ENCODE measurements around the gene ANKRD55. TPM values are rescaled to one million over a fixed set of nuclear protein-coding genes. Genes with fewer than 3 reads are reported as not detected.

ANKRD55 gene
- total RNA-seq, 1 experiment from 2014 or later, result not detected

DNA sequence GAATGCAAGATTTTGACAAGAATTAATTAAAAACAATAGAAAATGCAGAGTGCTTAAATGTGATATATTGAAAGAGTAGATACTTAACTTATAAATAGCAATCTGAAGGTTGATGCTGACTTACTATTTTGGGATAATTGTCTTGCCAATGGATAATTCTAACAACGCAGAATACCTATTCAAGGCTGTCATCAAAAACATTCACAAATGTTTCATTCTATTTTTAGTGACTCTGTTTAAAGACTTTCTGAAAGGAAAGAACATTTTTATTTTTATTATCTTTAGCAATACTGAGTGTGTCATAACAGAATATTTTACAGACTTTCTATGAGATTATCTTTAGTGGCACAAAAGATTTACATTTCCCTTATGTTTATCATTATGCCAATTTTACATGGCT is 38.1 kb downstream of the ANKRD55 start:
- Histone ChIP-seq H4K20me1 (ENCODE audit: insufficient read depth, low read depth, low read length) (no peaks in the 10 kb centered on the region), H3K79me2 (ENCODE audit: low read length) (no peaks in the 10 kb centered on the region), H3K27ac (ENCODE audit: low read length) (no peak overlapping the region), H2AFZ (ENCODE audit: low read length) (no peak overlapping the region), H3K9ac (ENCODE audit: low read length) (no peak overlapping the region), H3K36me3 (ENCODE audit: insufficient read depth, low read length) (no peaks in the 10 kb centered on the region), H3K9me2 (replicated peaks; ENCODE audit: insufficient read depth, low read length) (no peaks in the 10 kb centered on the region), H3K27me3 (ENCODE audit: low read length) (no peaks in the 10 kb centered on the region), H3K4me1 (ENCODE audit: low read length) (peaks cover 6% of the 10 kb centered on the region), H3K4me3 (ENCODE audit: low read length) (no peak overlapping the region), H3K4me2 (ENCODE audit: low read depth, low read length, poor library complexity, severe bottlenecking) (no peak overlapping the region), H3K9me3 (ENCODE audit: low read length) (no peaks in the 10 kb centered on the region)
- no peak for DNase-seq

GRCh38 chr5:56192246-56192645 is 40.9 kb downstream of the ANKRD55 start:
- Histone ChIP-seq H3K9me3 (ENCODE audit: low read length) (no peaks in the 10 kb centered on the region), H3K4me2 (ENCODE audit: low read depth, low read length, poor library complexity, severe bottlenecking) (no peak overlapping the region), H3K27me3 (ENCODE audit: low read length) (no peaks in the 10 kb centered on the region), H4K20me1 (ENCODE audit: insufficient read depth, low read depth, low read length) (no peaks in the 10 kb centered on the region), H3K36me3 (ENCODE audit: insufficient read depth, low read length) (no peaks in the 10 kb centered on the region), H3K9me2 (replicated peaks; ENCODE audit: insufficient read depth, low read length) (no peaks in the 10 kb centered on the region), H3K4me3 (ENCODE audit: low read length) (no peak overlapping the region), H2AFZ (ENCODE audit: low read length) (no peak overlapping the region), H3K9ac (ENCODE audit: low read length) (no peak overlapping the region), H3K79me2 (ENCODE audit: low read length) (no peaks in the 10 kb centered on the region), H3K27ac (ENCODE audit: low read length) (no peak overlapping the region), H3K4me1 (ENCODE audit: low read length) (peaks cover 6% of the 10 kb centered on the region)
- no peak for DNase-seq

DNA sequence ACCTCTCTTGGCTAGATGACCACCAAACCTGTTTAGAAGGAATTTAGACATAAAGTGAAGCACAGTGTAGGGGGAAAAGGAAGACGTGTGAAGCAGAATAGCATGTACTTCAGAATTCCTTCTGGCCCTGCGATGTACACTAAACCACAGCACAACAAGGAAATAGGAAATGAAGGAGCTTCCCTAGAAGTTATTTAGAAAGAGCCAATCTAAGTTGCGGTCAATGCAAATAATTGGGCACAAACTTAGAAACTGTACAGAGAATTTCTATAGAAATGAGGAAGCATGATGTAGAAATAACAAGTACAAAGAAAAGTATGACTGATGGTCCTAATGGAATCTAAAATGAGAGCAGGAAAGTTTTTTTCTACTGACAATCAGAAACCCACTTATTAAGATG is 41.5 kb downstream of the ANKRD55 start:
- H2AFZ ChIP-seq (ENCODE audit: low read length), result no peak overlapping the region
- no peaks in the 10 kb centered on the region for H3K27me3 ChIP-seq (ENCODE audit: low read length)
- no peaks in the 10 kb centered on the region for H3K9me2 ChIP-seq (replicated peaks; ENCODE audit: insufficient read depth, low read length)
- no peaks in the 10 kb centered on the region for H4K20me1 ChIP-seq (ENCODE audit: insufficient read depth, low read depth, low read length)
- H3K4me2 ChIP-seq (ENCODE audit: low read depth, low read length, poor library complexity, severe bottlenecking), result no peak overlapping the region
- no peaks in the 10 kb centered on the region for H3K9me3 ChIP-seq (ENCODE audit: low read length)
- H3K4me1 ChIP-seq (ENCODE audit: low read length), result peaks cover 6% of the 10 kb centered on the region
- H3K36me3 ChIP-seq (ENCODE audit: insufficient read depth, low read length), result no peaks in the 10 kb centered on the region
- H3K79me2 ChIP-seq (ENCODE audit: low read length), result no peaks in the 10 kb centered on the region
- H3K27ac ChIP-seq (ENCODE audit: low read length), result no peak overlapping the region
- H3K4me3 ChIP-seq (ENCODE audit: low read length), result no peak overlapping the region
- DNase-seq, result no peak
- H3K9ac ChIP-seq (ENCODE audit: low read length), result no peak overlapping the region

DNA sequence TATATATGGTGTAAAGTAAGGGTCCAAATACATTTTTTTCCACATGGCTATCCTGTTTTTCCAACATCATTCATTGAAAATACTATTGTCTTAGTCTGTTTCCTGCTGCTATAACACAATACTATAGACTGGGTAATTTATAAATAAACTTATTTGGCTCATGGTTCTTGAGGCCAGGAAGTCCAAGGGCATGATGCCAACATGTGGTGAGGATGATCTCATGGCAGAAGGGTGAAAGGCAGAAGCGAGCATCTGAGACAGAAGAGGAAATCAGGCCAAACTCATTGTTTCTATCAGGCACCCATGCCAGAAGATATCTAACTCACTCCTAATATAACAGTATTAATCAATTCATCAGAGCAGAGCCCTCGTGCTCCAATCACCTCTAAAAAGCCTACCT is 42.6 kb downstream of the ANKRD55 start:
- no peak overlapping the region for H2AFZ ChIP-seq (ENCODE audit: low read length)
- H3K79me2 ChIP-seq (ENCODE audit: low read length), result no peaks in the 10 kb centered on the region
- H3K9me2 ChIP-seq (replicated peaks; ENCODE audit: insufficient read depth, low read length), result no peaks in the 10 kb centered on the region
- DNase-seq, result no peak
- H3K4me1 ChIP-seq (ENCODE audit: low read length), result peaks cover 6% of the 10 kb centered on the region
- H4K20me1 ChIP-seq (ENCODE audit: insufficient read depth, low read depth, low read length), result no peaks in the 10 kb centered on the region
- H3K36me3 ChIP-seq (ENCODE audit: insufficient read depth, low read length), result no peaks in the 10 kb centered on the region
- H3K4me3 ChIP-seq (ENCODE audit: low read length), result no peak overlapping the region
- H3K27ac ChIP-seq (ENCODE audit: low read length), result no peak overlapping the region
- H3K4me2 ChIP-seq (ENCODE audit: low read depth, low read length, poor library complexity, severe bottlenecking), result no peak overlapping the region
- no peaks in the 10 kb centered on the region for H3K9me3 ChIP-seq (ENCODE audit: low read length)
- H3K9ac ChIP-seq (ENCODE audit: low read length), result no peak overlapping the region
- no peaks in the 10 kb centered on the region for H3K27me3 ChIP-seq (ENCODE audit: low read length)

DNA sequence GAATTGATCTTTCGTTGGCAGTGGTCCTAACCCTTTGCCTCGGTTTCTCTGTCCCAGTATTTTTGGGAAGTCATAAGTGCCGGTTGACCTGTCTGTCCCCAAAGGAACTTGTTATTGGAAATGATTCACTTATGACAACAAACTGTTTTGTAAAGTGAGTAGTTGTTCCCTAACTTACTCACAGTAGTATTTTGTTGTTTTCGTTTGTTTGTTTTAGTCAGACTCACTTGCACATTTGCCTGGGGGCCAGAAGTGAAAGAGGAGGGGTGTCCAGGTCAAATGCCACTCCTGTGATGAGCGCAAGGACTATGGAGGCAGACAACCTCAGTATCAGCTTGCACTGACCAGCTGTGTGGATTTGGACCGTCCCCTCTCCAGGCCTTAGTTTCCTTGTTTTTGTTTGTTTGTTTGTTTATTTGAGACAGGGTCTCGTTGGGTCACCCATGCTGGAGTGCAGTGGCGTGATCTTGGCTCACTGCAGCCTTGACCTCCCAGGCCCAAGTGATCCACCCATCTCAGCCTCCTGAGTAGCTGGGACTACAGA is 47.3 kb downstream of the ANKRD55 start:
- no peaks in the 10 kb centered on the region for H4K20me1 ChIP-seq (ENCODE audit: insufficient read depth, low read depth, low read length)
- no peaks in the 10 kb centered on the region for H3K4me1 ChIP-seq (ENCODE audit: low read length)
- no peaks in the 10 kb centered on the region for H3K79me2 ChIP-seq (ENCODE audit: low read length)
- H3K36me3 ChIP-seq (ENCODE audit: insufficient read depth, low read length), result no peaks in the 10 kb centered on the region
- no peak overlapping the region for H2AFZ ChIP-seq (ENCODE audit: low read length)
- no peak for DNase-seq
- H3K9ac ChIP-seq (ENCODE audit: low read length), result no peak overlapping the region
- no peaks in the 10 kb centered on the region for H3K27me3 ChIP-seq (ENCODE audit: low read length)
- H3K9me3 ChIP-seq (ENCODE audit: low read length), result no peaks in the 10 kb centered on the region
- H3K4me2 ChIP-seq (ENCODE audit: low read depth, low read length, poor library complexity, severe bottlenecking), result no peak overlapping the region
- H3K9me2 ChIP-seq (replicated peaks; ENCODE audit: insufficient read depth, low read length), result no peaks in the 10 kb centered on the region
- no peak overlapping the region for H3K4me3 ChIP-seq (ENCODE audit: low read length)
- no peak overlapping the region for H3K27ac ChIP-seq (ENCODE audit: low read length)

- no peaks in the 10 kb centered on the region for H3K27me3 ChIP-seq (ENCODE audit: low read length)
- H3K4me2 ChIP-seq (ENCODE audit: low read depth, low read length, poor library complexity, severe bottlenecking), result no peak overlapping the region
- H3K9me2 ChIP-seq (replicated peaks; ENCODE audit: insufficient read depth, low read length), result no peaks in the 10 kb centered on the region
- no peak overlapping the region for H3K4me3 ChIP-seq (ENCODE audit: low read length)
- H3K79me2 ChIP-seq (ENCODE audit: low read length), result no peaks in the 10 kb centered on the region
- DNase-seq, result no peak
- H3K27ac ChIP-seq (ENCODE audit: low read length), result no peak overlapping the region
- H3K4me1 ChIP-seq (ENCODE audit: low read length), result no peaks in the 10 kb centered on the region
- no peaks in the 10 kb centered on the region for H3K36me3 ChIP-seq (ENCODE audit: insufficient read depth, low read length)
- H3K9ac ChIP-seq (ENCODE audit: low read length), result no peak overlapping the region
- no peaks in the 10 kb centered on the region for H3K9me3 ChIP-seq (ENCODE audit: low read length)
- no peak overlapping the region for H2AFZ ChIP-seq (ENCODE audit: low read length)
- no peaks in the 10 kb centered on the region for H4K20me1 ChIP-seq (ENCODE audit: insufficient read depth, low read depth, low read length)
Measured at GRCh38 chr5:56183506-56183905, 49.6 kb downstream of the ANKRD55 start.

GRCh38 chr5:56179442-56179841 is 53.7 kb downstream of the ANKRD55 start:
- Histone ChIP-seq H3K4me1 (ENCODE audit: low read length) (no peaks in the 10 kb centered on the region), H3K27me3 (ENCODE audit: low read length) (no peaks in the 10 kb centered on the region), H3K79me2 (ENCODE audit: low read length) (no peaks in the 10 kb centered on the region), H3K9me3 (ENCODE audit: low read length) (no peaks in the 10 kb centered on the region), H4K20me1 (ENCODE audit: insufficient read depth, low read depth, low read length) (no peaks in the 10 kb centered on the region), H2AFZ (ENCODE audit: low read length) (no peak overlapping the region), H3K27ac (ENCODE audit: low read length) (no peak overlapping the region), H3K9ac (ENCODE audit: low read length) (no peak overlapping the region), H3K4me2 (ENCODE audit: low read depth, low read length, poor library complexity, severe bottlenecking) (no peak overlapping the region), H3K4me3 (ENCODE audit: low read length) (no peak overlapping the region), H3K9me2 (replicated peaks; ENCODE audit: insufficient read depth, low read length) (no peaks in the 10 kb centered on the region), H3K36me3 (ENCODE audit: insufficient read depth, low read length) (no peaks in the 10 kb centered on the region)
- no peak for DNase-seq

GRCh38 chr5:56178823-56179222 is 54.3 kb downstream of the ANKRD55 start:
- H4K20me1 ChIP-seq (ENCODE audit: insufficient read depth, low read depth, low read length), result no peaks in the 10 kb centered on the region
- H3K9me2 ChIP-seq (replicated peaks; ENCODE audit: insufficient read depth, low read length), result no peaks in the 10 kb centered on the region
- no peak overlapping the region for H2AFZ ChIP-seq (ENCODE audit: low read length)
- H3K4me1 ChIP-seq (ENCODE audit: low read length), result no peaks in the 10 kb centered on the region
- H3K4me2 ChIP-seq (ENCODE audit: low read depth, low read length, poor library complexity, severe bottlenecking), result no peak overlapping the region
- H3K27ac ChIP-seq (ENCODE audit: low read length), result no peak overlapping the region
- no peak for DNase-seq
- no peaks in the 10 kb centered on the region for H3K79me2 ChIP-seq (ENCODE audit: low read length)
- H3K36me3 ChIP-seq (ENCODE audit: insufficient read depth, low read length), result no peaks in the 10 kb centered on the region
- H3K9me3 ChIP-seq (ENCODE audit: low read length), result no peaks in the 10 kb centered on the region
- H3K9ac ChIP-seq (ENCODE audit: low read length), result no peak overlapping the region
- H3K27me3 ChIP-seq (ENCODE audit: low read length), result no peaks in the 10 kb centered on the region
- no peak overlapping the region for H3K4me3 ChIP-seq (ENCODE audit: low read length)

Measured in Karpas-422 (cell line).